Activated CD8-positive, alpha-beta T cell treated with anti-CD3 and anti-CD28 coated beads for 36 hours (primary cell): ENCODE results near the gene EOMES. TPM values are rescaled to one million over a fixed set of nuclear protein-coding genes. Genes with fewer than 3 reads are reported as not detected.

Source experiments
- ATAC-seq: fragments of 200-7000 bp; cut with Tn5 transposase; one replicate; pipeline ENCODE4 v1.10.0; 2021; ENCODE audit warnings: mild to moderate bottlenecking, moderate library complexity
- CTCF ChIA-PET: fragments of 350-600 bp; sonication (Branson Sonifier 250); formaldehyde crosslinking; loops from one replicate; lab custom pipeline; 2021; ENCODE audit warnings: antibody characterized with exemption; lab: Charles Lee
- POLR2A ChIA-PET: fragments of 350-600 bp; sonication (Branson Sonifier 250); formaldehyde crosslinking; loops from one replicate; lab custom pipeline; 2021; ENCODE audit warnings: antibody characterized with exemption; lab: Charles Lee
- DNase-seq: peaks from one replicate; pipeline ENCODE4 v3.0.0-alpha.2; 2020
- H3K27ac Mint-ChIP-seq: one replicate; pipeline ENCODE4 v1.8.0; 2021; ENCODE audit warnings: mild to moderate bottlenecking, mixed read lengths
- H3K27me3 Mint-ChIP-seq: one replicate; pipeline ENCODE4 v1.8.0; 2021; ENCODE audit warnings: mixed read lengths
- H3K36me3 Mint-ChIP-seq: one replicate; pipeline ENCODE4 v1.8.0; 2021; ENCODE audit warnings: low read depth, mixed read lengths
- H3K4me1 Mint-ChIP-seq: one replicate; pipeline ENCODE4 v1.8.0; 2021; ENCODE audit warnings: low read depth, mixed read lengths
- H3K4me3 Mint-ChIP-seq: one replicate; pipeline ENCODE4 v1.8.0; 2021; ENCODE audit warnings: mild to moderate bottlenecking, moderate library complexity, mixed read lengths
- H3K9me3 Mint-ChIP-seq: one replicate; pipeline ENCODE4 v1.8.0; 2021; ENCODE audit warnings: mixed read lengths
- CTCF ChIP-seq: fragments of 200-600 bp; IDR thresholded peaks from one replicate; pipeline ENCODE4 v1.8.0; 2022; ENCODE audit warnings: antibody characterized with exemption, mild to moderate bottlenecking
- intact Hi-C: fragments of 100-400 bp; cut with micrococcal nuclease; formaldehyde crosslinking; loops from one replicate; pipeline ENCODE4 v1.10.0; 2022
- total RNA-seq, 2 experiments: library from RNA; stranded (reverse); gene quantifications; one replicate each; pipeline ENCODE4 v1.2.3, GENCODE V29; 2021

The EOMES gene
- total RNA-seq, 2 experiments from 2014 or later = 4.2 to 4.4 TPM

DNA sequence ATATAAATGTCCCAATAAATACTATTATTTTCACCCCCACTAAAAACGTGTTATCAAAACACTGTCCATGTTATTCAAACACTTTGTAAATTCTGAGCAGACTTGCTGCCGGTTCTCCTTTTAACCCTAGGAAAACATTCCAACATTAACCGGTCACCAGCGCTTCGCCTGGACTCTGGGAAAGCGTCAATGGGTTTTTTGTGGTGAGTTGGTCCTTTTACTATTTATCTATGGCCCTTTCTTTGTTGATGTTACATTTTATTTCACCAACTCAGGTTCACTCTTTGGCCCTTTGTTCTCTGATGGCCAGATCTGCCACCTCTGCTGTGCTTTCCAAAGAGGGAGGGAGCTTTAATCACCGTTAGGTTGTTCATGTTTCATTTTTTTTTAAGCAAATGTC lies 4.1 kb upstream of the EOMES start:
- no peak for TF ChIP-seq CTCF
- no peaks in the 10 kb centered on the region for H3K9me3 Mint-ChIP-seq
- POLR2A ChIA-PET = interaction anchor here (0.6 kb wide), 1 partner anchor 11 kb away, joined by 3 read pairs; no protein-coding TSS in a partner anchor
- DNase-seq (no peak), ATAC-seq (no peak)
- no peaks in the 10 kb centered on the region for H3K36me3 Mint-ChIP-seq
- H3K27me3 Mint-ChIP-seq = peaks cover 73% of the 10 kb centered on the region
- CTCF ChIA-PET = interaction anchor here (3.7 kb wide), 1 partner anchor 14 kb away, joined by 16 read pairs; no protein-coding TSS in a partner anchor
- no peak overlapping the region for H3K4me3 Mint-ChIP-seq
- H3K4me1 Mint-ChIP-seq = peaks cover 53% of the 10 kb centered on the region
- H3K27ac Mint-ChIP-seq = no peak overlapping the region
- intact Hi-C loops = no loop called here

DNA sequence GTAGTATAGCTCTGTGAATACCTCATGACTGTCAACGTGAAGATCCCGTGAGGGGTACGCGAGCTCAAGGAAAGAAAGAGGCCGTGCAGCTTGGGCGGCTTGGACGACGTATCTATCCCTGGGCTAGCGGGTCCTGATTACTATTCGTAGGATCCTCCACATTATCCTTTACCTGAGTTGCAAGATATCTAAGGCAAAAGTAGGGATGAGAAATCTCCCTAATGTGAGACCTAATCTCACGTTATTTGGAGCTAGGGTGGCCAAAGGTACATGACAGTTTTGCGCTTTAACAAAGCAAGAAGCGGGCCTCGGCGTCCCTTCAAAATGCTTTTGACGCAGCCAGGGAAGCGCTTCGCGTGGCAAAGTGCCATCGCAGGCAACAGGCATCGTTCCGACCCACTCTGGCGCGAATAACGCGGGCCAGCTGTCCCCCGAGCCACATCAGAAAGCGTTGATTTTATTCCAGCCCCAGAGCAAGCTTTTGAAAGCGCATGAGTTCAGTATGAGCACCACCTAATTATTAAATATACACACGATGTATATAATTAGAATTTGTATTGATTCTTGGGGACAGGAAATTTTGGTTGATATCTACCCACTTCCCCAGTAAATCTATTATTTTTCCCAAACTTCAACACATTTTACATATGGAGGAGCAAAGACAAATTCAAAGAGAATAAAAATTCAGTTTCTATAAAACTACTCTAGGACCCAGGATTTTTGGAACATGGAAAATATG lies 2.5 kb upstream of the EOMES start:
- Mint-ChIP-seq H3K27me3 (peaks cover 64% of the 10 kb centered on the region), H3K9me3 (no peaks in the 10 kb centered on the region), H3K4me3 (peak overlapping the region; percentile 78), H3K36me3 (no peaks in the 10 kb centered on the region), H3K4me1 (peaks cover 45% of the 10 kb centered on the region), H3K27ac (no peak overlapping the region)
- intact Hi-C loops = no loop called here
- ATAC-seq (no peak), DNase-seq (peak; percentile 7)
- no peak for TF ChIP-seq CTCF
- CTCF ChIA-PET = interaction anchor here (1.0 to 5.8 kb wide), 8 partner anchors 9 to 610 kb away, joined by 3 to 53 read pairs (median 4); no protein-coding TSS in a partner anchor
- POLR2A ChIA-PET = interaction anchor here (1.0 to 1.2 kb wide), 3 partner anchors 8 to 624 kb away, joined by 3 to 4 read pairs (median 3); partner anchors contain the start of genes AZI2 and ZCWPW2

GRCh38 chr3:27723815-27724458 lies 1.8 kb upstream of the EOMES start:
- Mint-ChIP-seq H3K27me3 (peaks cover 60% of the 10 kb centered on the region), H3K9me3 (no peaks in the 10 kb centered on the region), H3K36me3 (peaks cover 3% of the 10 kb centered on the region), H3K27ac (no peak overlapping the region), H3K4me3 (peak overlapping the region; percentile 78), H3K4me1 (peaks cover 39% of the 10 kb centered on the region)
- ATAC-seq = no peak
- intact Hi-C loops = no loop called here
- CTCF ChIA-PET = interaction anchor here (0.6 to 5.8 kb wide), 12 partner anchors 12 to 610 kb away, joined by 3 to 53 read pairs (median 4); no protein-coding TSS in a partner anchor
- POLR2A ChIA-PET = interaction anchor here (1.2 kb wide), 1 partner anchor 185 kb away, joined by 4 read pairs; no protein-coding TSS in a partner anchor
- no peak for TF ChIP-seq CTCF
- DNase-seq = peak; percentile 28

GRCh38 chr3:27723456-27723814 lies 1.3 kb upstream of the EOMES start:
- CTCF ChIA-PET = interaction anchor here (0.6 to 5.8 kb wide), 12 partner anchors 11 to 625 kb away, joined by 3 to 53 read pairs (median 5); partner anchors contain the start of genes AZI2 and ZCWPW2
- H3K27ac Mint-ChIP-seq = peak overlapping the region; percentile 36

More at GRCh38 chr3:27723456-27723814, 1.3 kb upstream of the EOMES start:
- TF ChIP-seq CTCF = no peak
- intact Hi-C loops = no loop called here
- H3K4me3 Mint-ChIP-seq = peak overlapping the region; percentile 78
- ATAC-seq (no peak), DNase-seq (no peak)
- H3K9me3 Mint-ChIP-seq = no peaks in the 10 kb centered on the region
- POLR2A ChIA-PET = interaction anchor here (1.2 kb wide), 1 partner anchor 186 kb away, joined by 4 read pairs; no protein-coding TSS in a partner anchor
- peaks cover 3% of the 10 kb centered on the region for H3K36me3 Mint-ChIP-seq
- peaks cover 34% of the 10 kb centered on the region for H3K4me1 Mint-ChIP-seq
- peaks cover 56% of the 10 kb centered on the region for H3K27me3 Mint-ChIP-seq
